Esophagus squamous epithelium (tissue), 5 donors: ENCODE results near the gene APLP2. TPM values are rescaled to one million over a fixed set of nuclear protein-coding genes. Genes with fewer than 3 reads are reported as not detected.
A peak's percentile ranks its signal among the peaks of the same experiment; 100 is the strongest.

Source experiments
- DNase-seq: peaks from one replicate; lab custom pipeline; 2025; lab: John Stamatoyannopoulos, UW
- H3K27ac ChIP-seq, 4 donors: fragments of 200-600 bp; sonication (generic); one replicate each; pipeline ENCODE4 v1.5.1; 2016 to 2019; ENCODE audit warnings: mild to moderate bottlenecking in 1 of 4
- H3K27me3 ChIP-seq, 4 donors: fragments of 200-600 bp; sonication (generic); 1 replicate in 3 of 4; 2 replicates in 1 of 4; pipeline versions ENCODE4 v1.5.1 to v1.6.0; 2017 to 2021; ENCODE audit warnings: antibody characterized with exemption in 1 of 4
- H3K36me3 ChIP-seq, 3 donors: fragments of 200-600 bp; sonication (generic); one replicate each; pipeline ENCODE4 v1.5.1; 2016 to 2019
- H3K4me1 ChIP-seq, 3 donors: fragments of 200-600 bp; sonication (generic); one replicate each; pipeline ENCODE4 v1.5.1; 2017 to 2019
- H3K4me3 ChIP-seq, 4 donors: fragments of 200-600 bp; sonication (generic); 1 replicate in 3 of 4; 2 replicates in 1 of 4; pipeline ENCODE4 v1.5.1; 2016 to 2019; ENCODE audit warnings: mild to moderate bottlenecking in 2 of 4, moderate library complexity in 1 of 4
- H3K9me3 ChIP-seq, 3 donors: fragments of 200-600 bp; sonication (generic); one replicate each; pipeline ENCODE4 v1.5.1; 2016 to 2019
- POLR2A ChIP-seq, 4 donors: fragments of 450-650 bp; IDR thresholded peaks; one replicate each; pipeline ENCODE4 v1.6.1; 2017; ENCODE audit warnings: antibody characterized with exemption in 4 of 4, mild to moderate bottlenecking in 4 of 4, moderate library complexity in 3 of 4
- WGBS, 2 donors: methylation state at CpG; one replicate each; pipeline ENCODE4 v1.1.5; 2018; 5-methylcytosine and 5-hydroxymethylcytosine counted together
- intact Hi-C: fragments of 100-400 bp; cut with DNase I; formaldehyde crosslinking; loops from one replicate; pipeline ENCODE4 v1.15.0; 2022
- total RNA-seq, 4 donors: library from RNA; depleted of rRNA; stranded (reverse); fragments of >200 nt; gene quantifications; one replicate each; pipeline ENCODE4 v1.1.0, GENCODE V29; 2016
- TF ChIP-seq, protein P1 (sequence below), 6 experiments: fragments of 450-650 bp in 4 of 6; fragments of 200-600 bp in 2 of 6; sonication (generic) in 2 of 6; IDR thresholded peaks; one replicate each; pipeline ENCODE4 v1.5.1; 2016 to 2019; ENCODE audit warnings: antibody characterized with exemption in 6 of 6, mild to moderate bottlenecking in 4 of 6, moderate library complexity in 4 of 6
- donor health status: DM: yes; HTN: yes; CAD: no.

APLP2 gene
- total RNA-seq, 4 donors from 2014 or later: 134 to 221 (median 177) TPM

DNA sequence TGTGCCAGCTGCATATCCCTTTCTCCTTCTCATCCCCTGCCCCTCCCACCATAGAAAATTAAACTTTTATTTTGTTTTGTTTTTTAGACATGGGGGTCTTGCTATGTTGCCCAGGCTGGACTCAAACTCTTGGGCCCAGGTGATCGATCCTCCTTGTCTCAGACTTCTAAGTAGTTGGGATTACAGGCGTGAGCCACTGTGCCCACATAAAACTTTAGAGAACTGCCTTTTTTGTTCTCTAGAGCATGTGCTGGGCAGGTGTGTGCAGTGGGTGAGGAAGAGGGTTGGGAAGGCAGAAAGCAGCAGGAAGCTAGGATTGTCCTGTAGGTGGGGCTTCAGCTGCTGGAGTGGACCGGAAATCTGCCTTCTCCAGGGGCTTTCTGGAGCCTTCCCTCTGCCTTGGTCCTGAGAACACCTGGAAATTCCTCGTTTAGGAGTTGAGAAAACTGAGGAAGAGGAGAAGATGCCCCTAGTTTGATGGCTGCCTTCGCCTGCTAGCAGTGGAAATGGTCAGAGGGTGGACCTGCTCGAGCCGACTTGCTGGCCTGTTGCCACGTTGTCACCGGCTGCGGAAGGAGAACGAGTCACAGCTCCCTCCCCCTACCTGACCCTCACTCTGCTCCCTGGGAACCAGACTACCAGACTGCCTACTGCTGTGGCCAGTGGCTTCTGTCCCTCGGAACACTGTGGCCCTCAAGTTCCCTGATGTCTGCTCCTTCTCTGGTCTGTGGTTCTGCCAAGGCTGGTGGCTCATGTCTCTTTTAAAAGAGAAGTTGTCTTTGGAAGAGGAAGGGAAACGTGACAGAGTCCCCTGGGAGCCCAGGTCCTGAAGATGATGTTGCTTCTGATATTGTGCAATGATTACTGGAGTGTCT is 93.9 kb downstream of the APLP2 start:
- H3K4me3 ChIP-seq: no peak overlapping the region
- no peaks in the 10 kb centered on the region for H3K9me3 ChIP-seq
- H3K27me3 ChIP-seq: peaks cover 0 to 46% (median 0%) of the 10 kb centered on the region in 4 donors
- no peak for DNase-seq
- H3K4me1 ChIP-seq: peaks cover 25 to 95% (median 33%) of the 10 kb centered on the region in 3 donors
- TF ChIP-seq POLR2A (IDR thresholded peaks at IDR 0.05): peak in 1 of 4 donors; percentile 8
- TF ChIP-seq, protein P1, sequence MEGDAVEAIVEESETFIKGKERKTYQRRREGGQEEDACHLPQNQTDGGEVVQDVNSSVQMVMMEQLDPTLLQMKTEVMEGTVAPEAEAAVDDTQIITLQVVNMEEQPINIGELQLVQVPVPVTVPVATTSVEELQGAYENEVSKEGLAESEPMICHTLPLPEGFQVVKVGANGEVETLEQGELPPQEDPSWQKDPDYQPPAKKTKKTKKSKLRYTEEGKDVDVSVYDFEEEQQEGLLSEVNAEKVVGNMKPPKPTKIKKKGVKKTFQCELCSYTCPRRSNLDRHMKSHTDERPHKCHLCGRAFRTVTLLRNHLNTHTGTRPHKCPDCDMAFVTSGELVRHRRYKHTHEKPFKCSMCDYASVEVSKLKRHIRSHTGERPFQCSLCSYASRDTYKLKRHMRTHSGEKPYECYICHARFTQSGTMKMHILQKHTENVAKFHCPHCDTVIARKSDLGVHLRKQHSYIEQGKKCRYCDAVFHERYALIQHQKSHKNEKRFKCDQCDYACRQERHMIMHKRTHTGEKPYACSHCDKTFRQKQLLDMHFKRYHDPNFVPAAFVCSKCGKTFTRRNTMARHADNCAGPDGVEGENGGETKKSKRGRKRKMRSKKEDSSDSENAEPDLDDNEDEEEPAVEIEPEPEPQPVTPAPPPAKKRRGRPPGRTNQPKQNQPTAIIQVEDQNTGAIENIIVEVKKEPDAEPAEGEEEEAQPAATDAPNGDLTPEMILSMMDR (IDR thresholded peaks at IDR 0.05): peak in 1 of 6 experiments; percentile 9
- H3K36me3 ChIP-seq: no peaks in the 10 kb centered on the region
- WGBS, 2 donors: 48 to 64% methylated on average over 9 to 11 of the region's 13 CpGs
- intact Hi-C loops: no loop called here
- H3K27ac ChIP-seq: peak overlapping the region; percentile 55 to 98 (median 80)

DNA sequence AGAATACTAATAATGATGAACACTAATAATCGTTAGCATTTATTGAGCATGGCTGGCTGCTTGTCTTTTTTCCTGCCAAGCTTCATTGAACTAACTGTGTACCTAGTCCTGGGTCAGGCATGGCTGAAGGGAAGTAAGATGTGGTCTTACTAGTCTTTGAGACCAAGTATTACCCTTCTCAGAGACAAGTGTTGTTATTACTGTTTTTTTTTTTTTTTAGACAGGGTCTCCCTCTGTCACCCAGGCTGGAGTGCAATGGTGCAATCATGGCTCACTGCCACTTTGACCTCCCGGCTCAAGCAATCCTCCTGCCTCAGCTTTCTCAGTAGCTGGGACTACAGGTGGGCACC is 94.5 kb downstream of the APLP2 start:
- TF ChIP-seq, protein P1 (IDR thresholded peaks at IDR 0.05): no peak
- TF ChIP-seq POLR2A (IDR thresholded peaks at IDR 0.05): no peak
- Histone ChIP-seq H3K27ac (peak overlapping the region in 3 of 4 donors; percentile 67 to 98 (median 92)), H3K4me1 (peaks cover 23 to 91% (median 31%) of the 10 kb centered on the region in 3 donors), H3K27me3 (peaks cover 0 to 41% (median 0%) of the 10 kb centered on the region in 4 donors), H3K36me3 (no peaks in the 10 kb centered on the region), H3K9me3 (no peaks in the 10 kb centered on the region), H3K4me3 (no peak overlapping the region)
- DNase-seq: no peak
- intact Hi-C loops: no loop called here
- 80 to 81% methylated on average over 1 to 2 of the region's 2 CpGs for WGBS, 2 donors

DNA sequence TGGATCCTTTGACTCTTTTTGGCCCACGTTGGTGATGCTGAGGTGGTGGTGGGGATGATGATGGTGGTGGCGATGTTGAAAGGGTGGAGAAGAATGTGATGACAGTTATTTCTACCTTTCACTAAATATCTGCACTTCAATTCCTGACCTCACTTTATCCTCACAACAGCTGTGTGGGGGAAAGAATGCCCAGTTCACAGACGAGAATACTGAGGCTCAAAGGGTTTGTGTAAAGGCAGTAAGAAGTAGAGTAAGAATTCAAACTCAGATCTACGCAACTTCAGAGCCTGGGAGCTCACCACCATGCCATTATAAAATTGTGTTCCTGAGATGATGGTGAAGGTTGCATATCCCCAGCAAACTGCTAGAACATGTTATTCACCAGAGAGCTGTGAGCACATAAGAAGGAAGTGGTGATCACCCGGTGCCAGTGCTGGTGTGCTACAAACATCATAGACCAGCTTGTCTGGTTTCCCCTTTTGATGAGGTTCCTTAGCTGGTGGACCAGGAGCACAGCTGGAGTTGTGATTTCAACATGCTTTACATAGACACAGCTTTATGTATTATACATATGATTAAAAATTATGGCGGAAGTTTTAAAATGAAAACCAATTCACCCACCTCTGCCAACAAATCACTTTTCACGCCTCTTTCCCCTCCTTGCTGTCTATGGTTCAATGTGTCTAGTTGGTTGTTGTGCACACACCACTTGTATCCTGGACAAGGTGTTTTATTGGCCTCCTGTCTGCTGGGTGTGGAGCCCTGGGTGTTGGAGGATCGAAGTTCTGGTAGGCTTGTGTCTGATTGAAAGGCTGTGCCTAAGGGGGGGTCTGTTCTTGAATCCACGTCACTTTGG is 96.1 kb downstream of the APLP2 start:
- 59 to 69% methylated on average over 7 to 9 of the region's 9 CpGs for WGBS, 2 donors
- Histone ChIP-seq H3K27ac (peak overlapping the region; percentile 74 to 85 (median 80)), H3K4me3 (no peak overlapping the region), H3K4me1 (peaks cover 20 to 87% (median 29%) of the 10 kb centered on the region in 3 donors), H3K36me3 (no peaks in the 10 kb centered on the region), H3K27me3 (peaks cover 0 to 24% (median 0%) of the 10 kb centered on the region in 4 donors), H3K9me3 (no peaks in the 10 kb centered on the region)
- intact Hi-C loops: no loop called here
- no peak for TF ChIP-seq POLR2A (IDR thresholded peaks at IDR 0.05)
- TF ChIP-seq, protein P1 (IDR thresholded peaks at IDR 0.05): no peak
- no peak for DNase-seq

DNA sequence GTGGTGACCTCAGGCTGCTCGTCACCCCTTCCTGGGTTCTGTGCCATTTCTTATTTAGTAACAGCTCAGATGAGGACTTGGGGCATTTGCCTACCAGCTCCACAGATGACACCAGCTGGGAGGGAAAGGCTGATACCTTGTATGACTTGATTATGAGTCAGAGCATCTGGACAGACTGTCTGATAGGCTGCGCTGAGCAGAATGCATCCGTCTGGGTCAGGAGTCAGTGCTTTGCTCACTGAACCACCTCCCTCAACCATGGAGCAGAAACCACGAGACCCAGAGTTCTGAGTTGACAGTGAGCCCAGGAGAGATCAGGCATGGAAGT is 96.7 kb downstream of the APLP2 start:
- Histone ChIP-seq H3K4me1 (peaks cover 20 to 85% (median 31%) of the 10 kb centered on the region in 3 donors), H3K27ac (peak overlapping the region; percentile 74 to 85 (median 80)), H3K9me3 (no peaks in the 10 kb centered on the region), H3K4me3 (no peak overlapping the region), H3K27me3 (peaks cover 0 to 18% (median 0%) of the 10 kb centered on the region in 4 donors), H3K36me3 (no peaks in the 10 kb centered on the region)
- TF ChIP-seq POLR2A (IDR thresholded peaks at IDR 0.05): peak in 1 of 4 donors; percentile 32
- TF ChIP-seq, protein P1 (IDR thresholded peaks at IDR 0.05): no peak
- intact Hi-C loops: no loop called here
- 11 to 32% methylated on average over 3 to 4 of the region's 4 CpGs for WGBS, 2 donors
- DNase-seq: no peak
